Stimulated activated CD8-positive, alpha-beta memory T cell treated with anti-CD3 and anti-CD28 coated beads, Interleukin-15, amount 100 ng/mL, for 24 hours (primary cell): Measurements from ENCODE around the gene DPYSL3.

ENCODE experiments used
- DNase-seq: peaks from one replicate; pipeline ENCODE4 v3.0.0-alpha.2; 2020; ENCODE audit warnings: low read depth

The DPYSL3 gene

GRCh38 chr5:147403651-147404640 lies 105.9 kb downstream of the DPYSL3 start:
- no peak for DNase-seq

- no peak for DNase-seq
These were observed 109.0 kb downstream of the DPYSL3 start for GRCh38 chr5:147400881-147401280.

- DNase-seq: no peak
These were observed 109.6 kb downstream of the DPYSL3 start for GRCh38 chr5:147400126-147400809.

- no peak for DNase-seq
These were observed 111.0 kb downstream of the DPYSL3 start for GRCh38 chr5:147398860-147399259.

GRCh38 chr5:147397616-147398015 lies 112.3 kb downstream of the DPYSL3 start:
- no peak for DNase-seq

- no peak for DNase-seq
These were observed 113.6 kb downstream of the DPYSL3 start for GRCh38 chr5:147396070-147396823.

- DNase-seq: no peak
These were observed 115.8 kb downstream of the DPYSL3 start for GRCh38 chr5:147393874-147394672.

GRCh38 chr5:147391781-147392180 lies 118.1 kb downstream of the DPYSL3 start:
- DNase-seq: no peak

GRCh38 chr5:147390654-147391225 lies 119.1 kb downstream of the DPYSL3 start:
- no peak for DNase-seq

- no peak for DNase-seq
These were observed 121.4 kb downstream of the DPYSL3 start for GRCh38 chr5:147388184-147389108.

GRCh38 chr5:147387109-147387508 lies 122.8 kb downstream of the DPYSL3 start:
- DNase-seq: no peak

- DNase-seq: no peak
These were observed 125.3 kb downstream of the DPYSL3 start for GRCh38 chr5:147384346-147385193.

- no peak for DNase-seq
These were observed 127.1 kb downstream of the DPYSL3 start for GRCh38 chr5:147382776-147383175.

- DNase-seq: no peak
These were observed 128.3 kb downstream of the DPYSL3 start for GRCh38 chr5:147381555-147381954.

GRCh38 chr5:147377682-147378081 lies 132.2 kb downstream of the DPYSL3 start:
- no peak for DNase-seq

GRCh38 chr5:147375151-147375550 lies 134.7 kb downstream of the DPYSL3 start:
- no peak for DNase-seq

- no peak for DNase-seq
These were observed 136.5 kb downstream of the DPYSL3 start for GRCh38 chr5:147373328-147373727.

- no peak for DNase-seq
These were observed 137.7 kb downstream of the DPYSL3 start for GRCh38 chr5:147372191-147372590.

GRCh38 chr5:147371290-147371689 lies 138.6 kb downstream of the DPYSL3 start:
- no peak for DNase-seq
